NCI-H1930 (cell line): ENCODE measurements around the gene IL2RG.

ENCODE experiments used
- DNase-seq, 2 experiments: peaks; one replicate each; lab custom pipeline; 2025; lab: John Stamatoyannopoulos, UW

IL2RG gene

DNA sequence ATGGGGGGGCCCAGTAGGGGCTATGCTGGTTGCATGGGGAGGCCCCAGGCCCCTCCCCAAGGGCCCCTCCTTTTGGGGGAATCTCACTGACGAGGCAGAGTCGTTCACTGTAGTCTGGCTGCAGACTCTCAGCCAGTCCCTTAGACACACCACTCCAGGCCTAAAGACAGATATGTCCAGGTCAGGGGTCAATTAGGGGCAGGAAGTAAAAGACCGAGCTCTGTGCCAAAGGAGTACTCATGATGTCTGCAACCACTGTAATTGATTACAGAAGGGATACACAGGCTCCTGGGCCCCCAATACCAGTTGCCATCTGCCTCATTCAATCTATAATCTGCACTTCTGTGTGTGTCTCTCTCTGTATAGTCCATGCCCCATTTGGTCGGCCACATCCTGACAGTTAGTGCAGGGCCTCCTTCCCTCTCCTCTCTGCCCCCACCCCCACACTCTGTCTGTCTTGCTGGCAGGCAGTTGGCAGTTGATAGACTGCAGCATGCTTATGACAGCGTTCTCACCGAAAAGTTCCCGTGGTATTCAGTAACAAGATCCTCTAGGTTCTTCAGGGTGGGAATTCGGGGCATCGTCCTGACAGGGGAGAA is 3.5 kb downstream of the IL2RG start:
- DNase-seq, result no peak

GRCh38 chrX:71107245-71107644 is 4.1 kb downstream of the IL2RG start:
- no peak for DNase-seq

GRCh38 chrX:71106427-71106826 is 5.0 kb downstream of the IL2RG start, which contains the start of gene CXorf65:
Gene CXorf65, minus strand, starts transcription at chrX:71106740. Its CDS starts 184 bp downstream, at chrX:71106556.
- no peak for DNase-seq

- DNase-seq, result no peak
Observed at GRCh38 chrX:71105628-71106027, 5.7 kb downstream of the IL2RG start.

DNA sequence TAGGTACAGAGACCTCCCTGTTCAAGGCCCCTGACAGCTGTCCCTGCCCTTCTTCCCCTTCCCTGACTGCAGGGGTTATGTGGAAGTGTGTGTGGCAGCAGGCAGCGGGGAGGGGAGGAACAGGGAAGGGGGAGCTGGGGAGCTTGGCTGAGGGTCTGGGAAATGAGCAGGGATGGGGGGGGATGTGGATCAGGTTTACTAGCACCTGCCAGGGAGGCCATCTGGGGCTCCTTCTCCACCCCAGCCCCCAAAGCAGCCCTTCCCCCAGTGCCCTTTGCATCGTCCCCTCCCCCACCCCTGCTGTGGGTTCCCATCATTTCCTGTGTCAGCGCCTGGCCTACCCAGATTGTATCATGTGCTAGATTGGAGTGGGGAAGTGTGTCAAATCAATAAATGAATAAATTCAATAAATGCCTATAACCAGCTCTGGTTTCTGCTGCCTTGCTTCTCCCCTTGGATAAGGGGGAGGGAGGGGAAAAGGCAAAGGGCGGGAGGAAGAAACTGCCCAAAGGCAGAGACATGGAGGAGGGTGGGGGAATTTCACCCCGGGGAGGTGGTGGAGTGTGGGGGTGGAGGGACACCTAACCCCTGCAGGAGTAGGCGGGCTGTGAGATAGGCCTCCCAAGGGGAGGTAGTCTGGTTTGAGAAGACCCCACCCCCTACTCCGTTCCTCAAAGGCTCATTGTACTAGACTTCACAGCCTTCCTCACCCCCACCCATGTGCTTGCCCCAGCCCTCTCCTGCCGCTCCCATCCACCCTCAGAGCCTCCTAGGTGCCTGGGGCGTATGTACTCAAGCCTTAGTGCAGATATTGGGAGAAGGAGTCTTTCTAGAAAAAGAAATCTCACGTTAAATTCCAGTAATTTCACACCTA is 8.0 kb downstream of the IL2RG start:
- no peak for DNase-seq

DNA sequence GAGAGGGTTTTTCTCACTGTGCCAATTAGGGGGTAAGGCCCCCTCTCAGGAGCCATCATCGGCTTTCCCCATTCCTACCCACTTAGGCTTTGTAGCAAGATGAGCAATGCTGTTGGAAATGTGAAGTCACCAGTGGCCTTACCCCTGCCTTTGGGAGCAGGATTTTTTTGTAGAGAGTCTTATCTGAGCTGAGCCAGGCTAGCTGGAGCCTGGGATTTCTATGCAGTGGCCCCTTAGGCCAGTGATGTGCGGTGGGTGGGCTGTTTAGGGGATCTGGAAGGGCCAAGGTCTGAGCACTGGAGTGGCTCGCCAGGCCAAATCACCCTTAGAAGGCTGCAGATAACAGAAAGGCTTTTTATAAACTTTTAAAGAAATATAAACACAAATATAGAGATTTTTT is 9.1 kb downstream of the IL2RG start:
- DNase-seq, result no peak

DNA sequence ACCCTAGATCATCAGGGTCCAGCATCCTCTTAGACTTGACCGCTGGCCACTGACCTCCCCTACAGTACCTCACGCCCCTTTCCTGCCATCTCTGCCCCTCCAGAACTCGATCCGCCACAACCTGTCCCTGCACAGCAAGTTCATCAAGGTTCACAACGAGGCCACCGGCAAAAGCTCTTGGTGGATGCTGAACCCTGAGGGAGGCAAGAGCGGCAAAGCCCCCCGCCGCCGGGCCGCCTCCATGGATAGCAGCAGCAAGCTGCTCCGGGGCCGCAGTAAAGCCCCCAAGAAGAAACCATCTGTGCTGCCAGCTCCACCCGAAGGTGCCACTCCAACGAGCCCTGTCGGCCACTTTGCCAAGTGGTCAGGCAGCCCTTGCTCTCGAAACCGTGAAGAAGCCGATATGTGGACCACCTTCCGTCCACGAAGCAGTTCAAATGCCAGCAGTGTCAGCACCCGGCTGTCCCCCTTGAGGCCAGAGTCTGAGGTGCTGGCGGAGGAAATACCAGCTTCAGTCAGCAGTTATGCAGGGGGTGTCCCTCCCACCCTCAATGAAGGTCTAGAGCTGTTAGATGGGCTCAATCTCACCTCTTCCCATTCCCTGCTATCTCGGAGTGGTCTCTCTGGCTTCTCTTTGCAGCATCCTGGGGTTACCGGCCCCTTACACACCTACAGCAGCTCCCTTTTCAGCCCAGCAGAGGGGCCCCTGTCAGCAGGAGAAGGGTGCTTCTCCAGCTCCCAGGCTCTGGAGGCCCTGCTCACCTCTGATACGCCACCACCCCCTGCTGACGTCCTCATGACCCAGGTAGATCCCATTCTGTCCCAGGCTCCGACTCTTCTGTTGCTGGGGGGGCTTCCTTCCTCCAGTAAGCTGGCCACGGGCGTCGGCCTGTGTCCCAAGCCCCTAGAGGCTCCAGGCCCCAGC is 10.5 kb downstream of the IL2RG start:
- DNase-seq, result no peak

DNA sequence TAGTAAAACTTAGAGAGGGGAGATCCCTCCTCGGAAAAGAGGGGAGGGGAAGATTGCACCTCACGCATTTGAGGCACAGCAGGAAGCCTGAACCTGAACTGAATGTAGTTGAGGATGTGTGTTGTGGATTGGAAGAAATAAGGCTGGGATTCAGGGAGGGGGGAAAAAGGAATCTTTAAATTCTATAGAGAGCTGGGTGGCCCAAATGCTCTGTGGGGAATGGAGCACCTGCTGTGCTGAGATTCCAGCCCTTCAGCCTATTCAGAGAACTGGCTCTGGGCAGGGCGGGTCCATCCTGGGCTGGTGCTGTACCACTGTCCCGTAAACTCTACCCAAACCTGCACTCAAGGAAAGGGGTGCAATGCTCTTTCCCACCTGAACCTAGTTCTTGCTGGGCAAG is 11.6 kb downstream of the IL2RG start:
- no peak for DNase-seq

DNA sequence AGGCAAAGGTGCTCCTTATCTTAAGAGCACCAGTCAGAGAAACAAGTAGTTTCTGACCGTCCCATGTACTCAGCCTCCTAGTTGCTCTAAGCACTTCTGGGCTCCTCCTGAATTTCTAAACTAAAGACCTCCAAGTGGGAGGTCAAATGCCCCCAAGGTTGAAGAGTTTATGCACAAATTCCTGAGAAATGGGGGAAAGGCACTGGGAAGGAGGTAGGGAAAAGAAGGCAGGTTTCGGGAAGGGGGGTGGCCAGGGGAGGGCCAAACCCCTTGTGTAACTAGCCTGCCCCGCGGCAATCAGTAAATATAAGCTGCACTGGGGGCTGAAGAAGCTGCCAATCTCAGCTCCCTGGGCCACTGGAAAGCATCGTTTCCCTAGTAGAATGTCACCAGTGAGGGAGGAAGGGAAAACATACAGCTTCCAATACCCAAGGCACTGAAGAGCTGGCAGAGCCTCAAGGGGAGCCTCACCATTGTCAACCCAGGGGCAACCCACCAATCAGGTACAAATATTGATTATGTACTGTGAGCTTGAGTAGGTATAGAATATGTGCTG is 12.3 kb downstream of the IL2RG start:
- no peak for DNase-seq

- DNase-seq, result no peak
Observed at GRCh38 chrX:71098302-71098701, 13.1 kb downstream of the IL2RG start.

DNA sequence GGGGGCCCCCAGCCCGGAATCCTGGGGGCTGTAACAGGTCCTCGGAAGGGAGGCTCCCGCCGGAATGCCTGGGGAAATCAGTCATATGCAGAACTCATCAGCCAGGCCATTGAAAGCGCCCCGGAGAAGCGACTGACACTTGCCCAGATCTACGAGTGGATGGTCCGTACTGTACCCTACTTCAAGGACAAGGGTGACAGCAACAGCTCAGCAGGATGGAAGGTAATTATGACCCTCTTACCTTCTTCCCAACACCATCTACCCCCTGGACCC is 14.7 kb downstream of the IL2RG start:
- no peak for DNase-seq

- DNase-seq, result peak in 1 of 2 experiments; percentile 0
Observed at GRCh38 chrX:71095981-71096759, 15.2 kb downstream of the IL2RG start.

DNA sequence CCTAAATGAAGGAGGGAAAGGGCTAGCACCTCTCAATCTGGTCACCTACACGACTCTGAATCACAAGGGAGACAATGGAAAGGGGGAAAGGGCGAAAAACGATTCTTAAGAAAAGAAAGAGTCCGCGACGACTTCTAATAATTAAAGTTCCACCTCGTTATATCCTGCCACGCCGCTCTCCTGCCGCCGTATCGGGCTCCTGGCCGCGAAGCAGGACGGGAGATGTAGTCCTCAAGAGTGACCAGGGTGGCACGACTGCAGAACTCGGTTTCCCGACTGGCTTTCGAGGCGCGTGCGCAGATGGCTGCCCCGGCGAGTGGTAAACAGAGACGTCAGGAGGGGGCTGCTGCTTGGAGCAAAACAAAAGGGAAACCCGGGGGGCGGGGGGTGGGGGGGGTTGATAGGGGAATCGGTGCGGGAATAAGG is 15.8 kb downstream of the IL2RG start, which contains the start of gene FOXO4:
Gene FOXO4, plus strand, starts transcription at position 297 of the 426 bp plus-strand sequence. CDS start 678 bp downstream, outside the sequence.
- peak; percentile 49 to 73 for DNase-seq

- no peak for DNase-seq
Observed at GRCh38 chrX:71095033-71095432, 16.3 kb downstream of the IL2RG start.

DNA sequence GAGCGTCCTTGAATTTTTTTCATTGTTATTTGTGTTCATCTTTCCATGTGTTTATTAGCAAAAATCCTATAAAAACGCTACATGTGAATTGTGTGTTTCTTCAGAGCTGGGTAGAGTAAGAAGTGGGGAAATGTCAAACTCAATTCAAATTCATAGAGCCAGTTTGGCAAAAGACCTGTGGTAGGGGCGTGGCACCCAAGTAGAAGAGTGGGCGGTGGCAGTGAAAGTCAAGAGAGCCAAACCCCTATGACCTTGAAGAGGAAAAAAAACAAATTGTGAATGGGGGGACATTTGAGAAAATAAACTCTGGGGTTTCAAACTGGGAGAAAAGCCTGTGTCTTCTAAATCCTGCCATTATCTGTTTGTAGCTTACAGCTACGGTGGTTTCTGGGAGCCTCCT is 20.1 kb downstream of the IL2RG start:
- no peak for DNase-seq

DNA sequence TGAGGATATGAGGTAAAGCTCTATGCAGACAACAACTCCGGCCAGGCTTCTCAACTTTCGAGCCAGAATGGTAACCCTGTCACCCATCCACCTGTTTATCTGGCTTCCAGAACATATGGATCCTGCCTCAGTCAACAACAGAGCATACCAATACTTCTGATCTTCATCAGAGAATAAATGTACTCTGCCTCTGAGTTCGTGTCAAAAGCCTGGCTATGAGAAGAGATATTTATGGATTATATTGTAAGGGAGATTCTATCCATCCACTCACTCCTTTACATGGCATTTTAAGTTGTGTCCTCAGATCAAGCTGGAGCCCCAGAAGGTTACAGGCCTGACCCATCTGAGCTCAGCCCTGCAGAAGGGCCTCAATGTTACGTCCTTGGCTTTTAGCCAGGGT is 25.5 kb downstream of the IL2RG start:
- no peak for DNase-seq

DNA sequence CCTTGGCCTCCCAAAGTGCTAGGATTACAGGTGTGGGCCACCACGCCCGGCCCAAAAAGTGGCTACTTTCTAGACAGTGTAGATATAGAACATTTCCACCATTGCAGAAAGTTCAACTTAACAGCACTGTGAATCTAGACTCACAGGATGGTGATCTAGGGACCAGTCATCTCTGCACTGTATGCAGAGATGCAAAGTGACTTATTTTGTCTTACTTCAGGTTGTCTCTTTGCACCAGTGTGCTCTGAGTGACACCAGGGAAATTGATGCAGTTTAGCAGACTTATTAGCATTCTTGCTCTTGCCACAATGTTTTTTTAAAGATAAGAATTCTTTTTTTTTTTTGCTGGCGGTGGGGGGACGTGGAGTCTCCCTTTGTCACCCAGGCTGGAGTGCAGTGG is 28.6 kb downstream of the IL2RG start:
- no peak for DNase-seq

- DNase-seq, result no peak
Observed at GRCh38 chrX:71082124-71082647, 29.2 kb downstream of the IL2RG start.

- no peak for DNase-seq
Observed at GRCh38 chrX:71081330-71082123, 29.9 kb downstream of the IL2RG start.

DNA sequence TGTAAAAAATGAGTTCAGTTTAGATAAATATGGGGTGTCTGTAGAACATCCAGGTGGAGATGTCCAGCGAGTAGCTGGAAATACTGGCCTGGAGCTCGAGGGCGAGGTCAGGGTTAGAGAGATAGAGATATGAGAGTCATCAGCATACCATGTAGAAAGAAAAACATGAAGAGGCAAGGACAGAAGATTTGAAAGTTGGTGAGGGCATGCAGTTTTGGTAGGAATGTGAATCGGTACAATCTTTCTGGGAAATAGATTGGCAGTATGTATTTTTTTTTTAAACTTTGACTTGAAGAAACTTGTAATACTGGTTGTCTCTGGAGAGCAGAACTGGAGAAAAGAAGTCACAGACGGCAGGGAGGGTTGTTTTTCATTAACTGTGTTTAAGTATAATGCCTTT is 40.8 kb downstream of the IL2RG start:
- no peak for DNase-seq
